ENCODE measurements around the gene DHCR7. TPM values are rescaled to one million over a fixed set of nuclear protein-coding genes. Genes with fewer than 3 reads are reported as not detected.

The DHCR7 gene
- polyA plus RNA-seq, 1 donor from 2014 or later = 30.1 TPM

GRCh38 chr11:71407356-71407755, 40.8 kb downstream of the DHCR7 start:
- no peak overlapping the region for H2AFZ ChIP-seq (ENCODE audit: low read depth, low read length)
- H3K4me2 ChIP-seq (ENCODE audit: low read length) = no peak overlapping the region
- H4K20me1 ChIP-seq (ENCODE audit: insufficient read depth) = no peaks in the 10 kb centered on the region
- no peaks in the 10 kb centered on the region for H3K9me3 ChIP-seq (ENCODE audit: low read length)
- H3K4me3 ChIP-seq (ENCODE audit: low read length) = no peak overlapping the region
- no peaks in the 10 kb centered on the region for H3K79me2 ChIP-seq (replicated peaks; ENCODE audit: insufficient read depth, low read length)
- no peak for TF ChIP-seq RAD21 (conservative IDR thresholded peaks at IDR 0.05)
- no peak for TF ChIP-seq REST (IDR thresholded peaks at IDR 0.05; ENCODE audit: borderline replicate concordance)
- TF ChIP-seq MXI1 (conservative IDR thresholded peaks at IDR 0.05; ENCODE audit: poor library complexity, severe bottlenecking) = no peak
- no peak for TF ChIP-seq SMC3 (conservative IDR thresholded peaks at IDR 0.05; ENCODE audit: poor library complexity)
- no peak for TF ChIP-seq EZH2 (IDR thresholded peaks at IDR 0.05; ENCODE audit: borderline replicate concordance, insufficient read depth, low read length, poor library complexity, severe bottlenecking)
- no peak for TF ChIP-seq TAF1 (IDR thresholded peaks at IDR 0.05; ENCODE audit: low read depth)
- TF ChIP-seq POLR2AphosphoS5 (IDR thresholded peaks at IDR 0.05) = no peak
- no peak for TF ChIP-seq CTCF (IDR thresholded peaks at IDR 0.05; ENCODE audit: poor library complexity, severe bottlenecking)
- no peak for TF ChIP-seq EP300 (conservative IDR thresholded peaks at IDR 0.05; ENCODE audit: poor library complexity, severe bottlenecking)
- no peaks in the 10 kb centered on the region for H3K9me2 ChIP-seq (ENCODE audit: insufficient read depth, low read length)
- no peaks in the 10 kb centered on the region for H3K36me3 ChIP-seq (ENCODE audit: insufficient read depth, low read length)
- H3F3A ChIP-seq (ENCODE audit: insufficient read depth, low read length, poor library complexity, severe bottlenecking) = no peaks in the 10 kb centered on the region
- no peak overlapping the region for H3K27ac ChIP-seq (ENCODE audit: low read length)
- no peaks in the 10 kb centered on the region for H3K27me3 ChIP-seq (ENCODE audit: insufficient read depth, low read depth, low read length)
- no peak overlapping the region for H3K9ac ChIP-seq (ENCODE audit: low read length)

- no peaks in the 10 kb centered on the region for H4K20me1 ChIP-seq (ENCODE audit: insufficient read depth)
- H3K9me3 ChIP-seq (ENCODE audit: low read length) = no peaks in the 10 kb centered on the region
- no peak overlapping the region for H2AFZ ChIP-seq (ENCODE audit: low read depth, low read length)
- no peaks in the 10 kb centered on the region for H3F3A ChIP-seq (ENCODE audit: insufficient read depth, low read length, poor library complexity, severe bottlenecking)
- H3K4me3 ChIP-seq (ENCODE audit: low read length) = no peak overlapping the region
- no peak overlapping the region for H3K27ac ChIP-seq (ENCODE audit: low read length)
- H3K36me3 ChIP-seq (ENCODE audit: insufficient read depth, low read length) = no peaks in the 10 kb centered on the region
- no peaks in the 10 kb centered on the region for H3K27me3 ChIP-seq (ENCODE audit: insufficient read depth, low read depth, low read length)
- no peak overlapping the region for H3K9ac ChIP-seq (ENCODE audit: low read length)
- no peak overlapping the region for H3K4me2 ChIP-seq (ENCODE audit: low read length)
- no peaks in the 10 kb centered on the region for H3K79me2 ChIP-seq (replicated peaks; ENCODE audit: insufficient read depth, low read length)
- no peaks in the 10 kb centered on the region for H3K9me2 ChIP-seq (ENCODE audit: insufficient read depth, low read length)
- TF ChIP-seq TAF1 (IDR thresholded peaks at IDR 0.05; ENCODE audit: low read depth) (no peak), EP300 (conservative IDR thresholded peaks at IDR 0.05; ENCODE audit: poor library complexity, severe bottlenecking) (no peak), SMC3 (conservative IDR thresholded peaks at IDR 0.05; ENCODE audit: poor library complexity) (no peak), EZH2 (IDR thresholded peaks at IDR 0.05; ENCODE audit: borderline replicate concordance, insufficient read depth, low read length, poor library complexity, severe bottlenecking) (no peak), MXI1 (conservative IDR thresholded peaks at IDR 0.05; ENCODE audit: poor library complexity, severe bottlenecking) (no peak), RAD21 (conservative IDR thresholded peaks at IDR 0.05) (no peak)
Measured at GRCh38 chr11:71406681-71407080, 41.5 kb downstream of the DHCR7 start.
